HUDEP-2 (cell line): Measurements from ENCODE around the gene MACO1.

Source experiments
- DNase-seq, 76 experiments: peaks; one replicate each; lab custom pipeline; 2025; ENCODE audit not compliant: unreplicated experiment in 76 of 76; lab: John Stamatoyannopoulos, UW

MACO1 gene

GRCh38 chr1:25540750-25541342 lies 110.1 kb downstream of the MACO1 start:
- DNase-seq = no peak

GRCh38 chr1:25541425-25541824 lies 110.7 kb downstream of the MACO1 start:
- DNase-seq = no peak

DNA sequence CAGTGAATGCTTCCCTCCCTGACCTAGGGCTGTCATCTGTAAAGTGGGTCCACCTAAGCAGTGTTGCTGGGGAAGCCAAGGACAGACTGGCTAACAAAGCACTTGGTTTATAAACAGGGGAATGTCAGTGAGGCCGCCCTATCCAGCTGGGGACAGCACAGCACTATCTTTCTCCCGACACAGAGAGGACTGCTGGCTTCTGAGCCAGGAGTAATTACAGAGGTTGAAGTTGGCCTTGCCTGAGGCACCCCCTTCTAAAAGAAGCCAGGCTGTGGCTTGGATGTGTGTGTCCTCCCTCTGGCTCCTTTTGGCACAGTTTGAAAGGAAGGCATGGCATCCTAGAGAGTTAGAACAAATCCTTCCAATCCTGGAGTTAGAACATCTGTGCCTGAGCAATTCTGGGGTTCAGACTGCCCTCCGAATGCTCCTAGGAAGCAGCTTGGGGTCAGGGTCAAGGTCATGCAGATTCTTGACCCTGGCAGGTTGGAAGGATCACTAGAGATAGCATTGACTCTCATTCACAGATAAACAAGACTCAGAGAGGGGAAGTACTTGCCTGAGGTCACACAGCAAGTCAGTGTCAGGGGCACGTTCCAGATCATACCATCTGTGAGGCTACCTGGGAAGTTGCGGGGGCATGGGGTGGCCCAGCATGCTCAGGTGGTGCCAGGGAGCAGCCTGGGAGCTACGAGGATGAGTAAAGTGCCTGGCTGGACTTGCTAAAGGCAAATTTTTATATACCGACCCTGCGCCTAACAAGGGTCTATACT lies 111.4 kb downstream of the MACO1 start:
- no peak for DNase-seq

- no peak for DNase-seq
Measured at GRCh38 chr1:25543005-25543424, 112.3 kb downstream of the MACO1 start.

- peak in 65 of 76 experiments; percentile 8 to 80 (median 54) for DNase-seq
Measured at GRCh38 chr1:25543425-25544242, 112.9 kb downstream of the MACO1 start, which contains the start of gene LDLRAP1. TSS of gene LDLRAP1 (plus strand) at chr1:25543606. CDS start at chr1:25543699, 93 bp downstream.

- DNase-seq = no peak
Measured at GRCh38 chr1:25544243-25544764, 113.6 kb downstream of the MACO1 start.

DNA sequence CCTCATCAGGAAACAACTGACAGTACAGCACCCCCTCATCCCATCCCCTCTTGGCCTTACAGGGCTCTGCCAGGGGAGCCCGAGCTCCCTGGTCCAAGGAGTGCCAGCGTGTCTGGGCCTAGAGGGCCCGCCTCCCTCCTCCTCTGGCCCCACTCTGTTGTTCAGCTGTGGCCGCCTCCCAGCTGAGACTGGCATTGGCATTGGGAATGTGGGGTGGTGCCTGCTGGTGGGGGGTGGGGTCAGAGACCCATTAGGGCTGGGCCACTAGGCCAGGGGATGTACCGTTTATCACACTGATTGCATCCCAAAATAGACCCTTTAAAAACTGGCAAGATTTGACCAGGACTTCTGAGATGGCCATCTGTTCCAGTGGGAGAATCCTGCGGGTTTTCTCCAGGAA lies 114.1 kb downstream of the MACO1 start:
- peak in 4 of 76 experiments; percentile 4 to 14 (median 14) for DNase-seq

DNA sequence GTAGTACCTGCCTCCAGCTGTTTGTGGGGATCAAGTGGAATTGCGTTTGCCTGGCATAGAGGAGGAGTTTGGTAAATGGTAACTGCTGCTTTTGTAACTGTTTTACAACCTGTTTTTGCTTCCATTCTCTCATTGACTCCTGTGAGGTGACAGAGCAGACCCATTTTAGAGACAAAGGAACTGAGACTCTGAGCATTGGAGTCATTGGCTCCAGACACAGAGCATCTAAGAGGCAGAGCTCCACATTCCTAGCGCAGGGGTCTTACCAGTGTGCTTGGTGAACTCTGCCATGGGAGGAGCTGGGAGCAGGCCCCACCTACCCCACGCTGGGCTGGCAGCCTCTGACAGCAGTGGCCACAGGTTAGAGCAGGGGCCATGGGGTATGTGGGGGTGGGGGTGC lies 115.1 kb downstream of the MACO1 start:
- DNase-seq = no peak

GRCh38 chr1:25546193-25546592 lies 115.5 kb downstream of the MACO1 start:
- no peak for DNase-seq

DNA sequence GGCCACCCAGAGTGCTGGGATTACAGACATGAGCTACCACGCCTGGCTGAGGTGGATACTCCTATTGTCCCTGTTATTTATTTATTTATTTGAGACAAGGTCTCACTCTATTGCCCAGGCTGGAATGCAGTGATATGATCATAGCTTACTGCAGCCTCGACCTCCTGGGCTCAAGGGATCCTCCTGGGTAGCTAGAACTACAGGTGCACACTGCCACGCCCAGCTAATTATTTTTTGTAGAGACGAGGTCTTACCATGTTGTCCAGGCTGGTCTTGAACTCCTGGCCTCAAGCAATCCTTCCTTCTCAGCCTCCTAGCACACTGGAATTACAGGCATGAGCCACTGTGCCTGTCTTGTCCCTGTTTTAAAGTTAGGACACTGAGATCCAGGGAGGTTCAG lies 117.9 kb downstream of the MACO1 start:
- no peak for DNase-seq

- DNase-seq = peak in 74 of 76 experiments; percentile 13 to 87 (median 64)
Measured at GRCh38 chr1:25549273-25550154, 118.8 kb downstream of the MACO1 start.
